Peyer's patch (tissue), 4 donors: Measurements from ENCODE around the gene IDS. TPM values are rescaled to one million over a fixed set of nuclear protein-coding genes. Genes with fewer than 3 reads are reported as not detected.

Experiments used
- DNase-seq, 3 donors: peaks; one replicate each; pipeline ENCODE4 v3.0.0-alpha.2; 2017 to 2019
- H3K27ac ChIP-seq, 4 donors: fragments of 200-600 bp; sonication (generic); one replicate each; pipeline ENCODE4 v1.5.1; 2016 to 2019
- H3K27me3 ChIP-seq, 2 donors: fragments of 200-600 bp; sonication (generic); one replicate each; pipeline ENCODE4 v1.5.1; 2019
- H3K36me3 ChIP-seq, 3 donors: fragments of 200-600 bp; sonication (generic); one replicate each; pipeline ENCODE4 v1.5.1; 2016 to 2019
- H3K4me1 ChIP-seq, 4 donors: fragments of 200-600 bp; sonication (generic); one replicate each; pipeline ENCODE4 v1.5.1; 2016 to 2019
- H3K4me3 ChIP-seq, 4 donors: fragments of 200-600 bp; sonication (generic); 1 replicate in 3 of 4; 2 replicates in 1 of 4; pipeline ENCODE4 v1.5.1; 2016 to 2019; ENCODE audit warnings: mild to moderate bottlenecking in 1 of 4
- H3K9me3 ChIP-seq, 4 donors: fragments of 200-600 bp; sonication (generic); one replicate each; pipeline ENCODE4 v1.5.1; 2016 to 2019; ENCODE audit warnings: mild to moderate bottlenecking in 1 of 4
- POLR2A ChIP-seq, 2 donors: fragments of 450-650 bp; IDR thresholded peaks; one replicate each; pipeline ENCODE4 v1.5.1; 2017; ENCODE audit warnings: antibody characterized with exemption in 2 of 2, mild to moderate bottlenecking in 2 of 2, moderate library complexity in 2 of 2
- total RNA-seq, 4 donors: library from RNA; depleted of rRNA; stranded (reverse); fragments of >200 nt; gene quantifications; one replicate each; pipeline ENCODE4 v1.1.0, GENCODE V29; 2016
- TF ChIP-seq, protein P1 (sequence below), 6 experiments: fragments of 450-650 bp in 4 of 6; fragments of 200-600 bp in 2 of 6; sonication (generic) in 1 of 6; IDR thresholded peaks; one replicate each; pipeline ENCODE4 v1.5.1; 2017 to 2019; ENCODE audit warnings: antibody characterized with exemption in 6 of 6, mild to moderate bottlenecking in 3 of 6, moderate library complexity in 1 of 6

Gene IDS
- total RNA-seq, 4 donors from 2014 or later: 51.2 to 61.9 (median 53.6) TPM

DNA sequence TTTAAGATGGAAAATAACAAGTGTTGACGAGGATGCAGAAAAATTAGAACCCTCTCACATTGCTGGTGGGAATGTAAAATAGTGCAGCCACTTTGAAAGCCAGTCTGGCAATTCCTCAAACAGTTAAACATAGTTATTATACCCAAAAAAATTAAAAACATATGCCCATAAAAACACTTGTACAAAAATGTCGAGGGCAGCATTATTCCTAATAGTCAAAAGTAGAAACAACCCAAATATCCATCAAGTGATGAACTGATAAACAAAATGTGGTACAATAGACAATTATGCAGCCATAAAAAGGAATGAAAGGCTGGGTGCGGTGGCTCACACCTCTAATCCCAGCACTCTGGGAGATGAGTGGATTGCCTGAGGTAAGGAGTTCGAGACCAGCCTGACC lies 6.3 kb downstream of the IDS start:
- Histone ChIP-seq H3K27ac (no peak overlapping the region), H3K36me3 (peaks cover 0 to 51% (median 0%) of the 10 kb centered on the region in 3 donors), H3K27me3 (no peaks in the 10 kb centered on the region)

DNA sequence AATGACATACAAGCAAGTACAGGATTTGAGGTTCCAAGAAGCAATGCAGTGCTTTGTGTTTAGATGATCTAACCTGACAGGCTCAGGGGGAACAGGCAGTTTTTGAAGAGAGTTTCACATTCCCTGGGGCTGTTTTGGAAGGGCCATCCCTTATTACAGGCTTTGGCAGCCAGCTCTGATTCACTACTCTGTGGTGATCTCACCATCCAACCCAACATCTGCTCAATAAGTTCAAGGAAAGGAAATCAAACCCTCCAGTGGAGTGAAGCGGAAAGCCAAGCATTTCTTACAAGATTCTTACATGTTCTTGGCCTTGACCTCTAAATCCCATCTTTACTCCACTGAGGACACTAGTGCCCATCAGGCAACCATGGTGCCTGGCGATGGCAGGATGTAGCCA lies 7.5 kb downstream of the IDS start:
- no peak overlapping the region for H3K4me3 ChIP-seq
- no peak overlapping the region for H3K27ac ChIP-seq
- H3K4me1 ChIP-seq: peaks cover 0 to 3% (median 0%) of the 10 kb centered on the region in 4 donors
- H3K27me3 ChIP-seq: no peaks in the 10 kb centered on the region
- H3K36me3 ChIP-seq: peaks cover 0 to 52% (median 0%) of the 10 kb centered on the region in 3 donors
- TF ChIP-seq POLR2A (IDR thresholded peaks at IDR 0.05): no peak
- TF ChIP-seq, protein P1, sequence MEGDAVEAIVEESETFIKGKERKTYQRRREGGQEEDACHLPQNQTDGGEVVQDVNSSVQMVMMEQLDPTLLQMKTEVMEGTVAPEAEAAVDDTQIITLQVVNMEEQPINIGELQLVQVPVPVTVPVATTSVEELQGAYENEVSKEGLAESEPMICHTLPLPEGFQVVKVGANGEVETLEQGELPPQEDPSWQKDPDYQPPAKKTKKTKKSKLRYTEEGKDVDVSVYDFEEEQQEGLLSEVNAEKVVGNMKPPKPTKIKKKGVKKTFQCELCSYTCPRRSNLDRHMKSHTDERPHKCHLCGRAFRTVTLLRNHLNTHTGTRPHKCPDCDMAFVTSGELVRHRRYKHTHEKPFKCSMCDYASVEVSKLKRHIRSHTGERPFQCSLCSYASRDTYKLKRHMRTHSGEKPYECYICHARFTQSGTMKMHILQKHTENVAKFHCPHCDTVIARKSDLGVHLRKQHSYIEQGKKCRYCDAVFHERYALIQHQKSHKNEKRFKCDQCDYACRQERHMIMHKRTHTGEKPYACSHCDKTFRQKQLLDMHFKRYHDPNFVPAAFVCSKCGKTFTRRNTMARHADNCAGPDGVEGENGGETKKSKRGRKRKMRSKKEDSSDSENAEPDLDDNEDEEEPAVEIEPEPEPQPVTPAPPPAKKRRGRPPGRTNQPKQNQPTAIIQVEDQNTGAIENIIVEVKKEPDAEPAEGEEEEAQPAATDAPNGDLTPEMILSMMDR (IDR thresholded peaks at IDR 0.05): no peak
- no peaks in the 10 kb centered on the region for H3K9me3 ChIP-seq
- DNase-seq: no peak

More for the DNA sequence above, 6.3 kb downstream of the IDS start:
- TF ChIP-seq POLR2A (IDR thresholded peaks at IDR 0.05): no peak
- TF ChIP-seq, protein P1 (IDR thresholded peaks at IDR 0.05): no peak
- no peaks in the 10 kb centered on the region for H3K9me3 ChIP-seq
- peaks cover 0 to 3% (median 0%) of the 10 kb centered on the region in 4 donors for H3K4me1 ChIP-seq
- H3K4me3 ChIP-seq: no peak overlapping the region
- no peak for DNase-seq

DNA sequence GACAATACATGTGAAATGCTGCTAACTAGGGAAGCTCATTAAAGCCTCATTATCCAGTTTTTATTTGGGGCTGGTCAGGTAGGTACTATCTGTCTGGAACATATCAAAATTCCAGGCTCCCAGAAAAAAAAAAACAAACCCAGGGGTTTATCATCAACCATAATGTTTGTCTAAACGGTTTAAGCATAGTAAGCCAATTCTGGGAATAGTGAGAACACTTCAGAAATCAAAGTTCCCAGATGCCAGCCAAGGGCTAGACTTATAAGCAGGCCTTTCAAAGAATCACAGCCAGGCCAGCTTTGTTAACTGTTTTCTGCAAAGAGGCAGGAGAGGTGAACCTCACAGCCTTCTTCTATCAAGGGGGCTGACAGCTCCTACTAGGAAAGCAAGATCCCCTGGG lies 8.1 kb downstream of the IDS start:
- Histone ChIP-seq H3K27ac (no peak overlapping the region), H3K4me3 (no peak overlapping the region), H3K9me3 (no peaks in the 10 kb centered on the region), H3K36me3 (peaks cover 0 to 49% (median 0%) of the 10 kb centered on the region in 3 donors), H3K27me3 (no peaks in the 10 kb centered on the region), H3K4me1 (peaks cover 0 to 3% (median 0%) of the 10 kb centered on the region in 4 donors)
- no peak for TF ChIP-seq POLR2A (IDR thresholded peaks at IDR 0.05)
- TF ChIP-seq, protein P1 (IDR thresholded peaks at IDR 0.05): no peak
- DNase-seq: no peak

DNA sequence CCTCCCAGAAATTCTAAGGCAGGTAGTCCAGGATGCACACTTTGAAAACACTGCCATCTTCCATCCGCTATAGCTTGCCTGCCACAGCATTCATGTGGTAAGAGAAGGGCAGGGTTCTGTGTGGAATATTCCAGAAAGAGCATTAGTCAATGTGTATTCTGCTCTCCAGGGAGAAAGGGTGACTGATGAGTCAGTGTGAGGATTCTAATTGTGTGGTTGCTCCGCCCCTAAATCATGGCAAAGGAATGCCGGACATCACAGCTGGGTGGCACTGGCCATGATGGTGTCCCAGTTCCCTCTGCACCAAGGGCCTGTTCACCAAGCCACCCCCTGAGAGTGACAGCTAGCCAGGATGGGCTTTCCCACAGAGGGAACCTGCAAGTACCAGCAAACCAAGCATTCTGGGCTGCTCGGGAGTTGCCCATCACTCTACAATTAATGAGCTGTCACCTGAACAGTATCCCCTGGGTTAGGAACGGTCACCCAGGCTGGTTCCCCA lies 9.5 kb downstream of the IDS start:
- Histone ChIP-seq H3K27me3 (no peaks in the 10 kb centered on the region), H3K4me3 (no peak overlapping the region), H3K4me1 (peaks cover 0 to 3% (median 0%) of the 10 kb centered on the region in 4 donors), H3K27ac (peak overlapping the region in 1 of 4 donors; percentile 58), H3K36me3 (peaks cover 0 to 47% (median 0%) of the 10 kb centered on the region in 3 donors), H3K9me3 (no peaks in the 10 kb centered on the region)
- DNase-seq: peak in 1 of 3 donors; percentile 58
- TF ChIP-seq, protein P1 (IDR thresholded peaks at IDR 0.05): no peak
- TF ChIP-seq POLR2A (IDR thresholded peaks at IDR 0.05): no peak

DNA sequence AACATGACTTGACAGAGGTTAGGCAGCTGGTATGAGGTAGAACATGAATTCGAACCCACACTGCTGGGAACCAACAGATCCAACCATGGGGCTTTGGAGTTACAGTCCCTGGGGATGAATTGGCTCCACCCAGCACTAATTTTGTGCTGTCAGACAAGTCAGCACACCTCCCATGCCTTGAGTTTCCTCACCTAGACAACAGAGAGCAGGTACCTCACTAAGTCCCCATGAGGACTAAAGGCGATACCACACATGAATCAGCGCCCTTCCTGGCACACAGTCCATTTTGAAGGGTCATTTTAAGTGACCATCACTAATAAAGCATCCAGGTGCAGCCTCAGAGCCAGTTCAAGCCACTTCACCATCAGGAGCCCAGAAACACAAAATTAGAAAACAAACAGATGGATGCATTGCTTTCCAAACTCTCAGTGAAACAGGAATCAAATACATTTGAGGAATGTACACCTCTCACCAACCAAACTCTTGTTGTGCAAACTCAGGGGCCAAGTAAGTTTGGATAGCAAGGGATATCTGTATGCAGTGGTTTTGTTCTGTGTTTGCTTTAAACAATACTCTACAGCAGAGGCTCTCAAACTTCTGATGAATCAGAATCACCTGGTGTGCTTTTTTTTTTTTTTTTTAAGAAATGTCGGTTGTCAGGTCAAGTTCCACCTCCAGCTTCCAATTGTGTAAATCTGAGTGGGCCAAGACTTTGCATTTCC lies 10.1 kb downstream of the IDS start:
- H3K4me1 ChIP-seq: peaks cover 0 to 3% (median 0%) of the 10 kb centered on the region in 4 donors
- H3K27ac ChIP-seq: peak overlapping the region in 1 of 4 donors; percentile 58
- DNase-seq: no peak
- TF ChIP-seq, protein P1 (IDR thresholded peaks at IDR 0.05): no peak
- no peak for TF ChIP-seq POLR2A (IDR thresholded peaks at IDR 0.05)
- H3K4me3 ChIP-seq: no peak overlapping the region
- no peaks in the 10 kb centered on the region for H3K27me3 ChIP-seq
- H3K9me3 ChIP-seq: no peaks in the 10 kb centered on the region
- peaks cover 0 to 54% (median 0%) of the 10 kb centered on the region in 3 donors for H3K36me3 ChIP-seq
